Osteoblast (primary cell): ENCODE results near the gene SH3BGRL. TPM values are rescaled to one million over a fixed set of nuclear protein-coding genes. Genes with fewer than 3 reads are reported as not detected.

Experiments used
- DNase-seq: peaks from one replicate; pipeline ENCODE4 v3.0.0; 2011; ENCODE audit warnings: low spot score, mixed read lengths; ENCODE audit not compliant: insufficient read length; ENCODE audit errors: missing footprints
- H2AFZ ChIP-seq: 2 replicates; pipeline ENCODE4 v1.6.0; 2011; ENCODE audit warnings: mild to moderate bottlenecking, low read length
- H3K27ac ChIP-seq: 2 replicates; pipeline ENCODE4 v1.5.1; 2011; ENCODE audit warnings: mild to moderate bottlenecking, low read depth, low read length, moderate library complexity
- H3K27me3 ChIP-seq: 2 replicates; pipeline ENCODE4 v1.6.0; 2012; ENCODE audit warnings: mild to moderate bottlenecking, control low read depth, inconsistent platforms, low read length, moderate library complexity; ENCODE audit not compliant: insufficient read depth
- H3K36me3 ChIP-seq: 2 replicates; pipeline ENCODE4 v1.5.1; 2011; ENCODE audit warnings: mild to moderate bottlenecking, low read length, control low read depth, moderate library complexity; ENCODE audit not compliant: insufficient read depth
- H3K4me1 ChIP-seq: 2 replicates; pipeline ENCODE4 v1.5.1; 2011; ENCODE audit warnings: mild to moderate bottlenecking, low read length, control low read depth, moderate library complexity; ENCODE audit not compliant: insufficient read depth
- H3K4me2 ChIP-seq: 2 replicates; pipeline ENCODE4 v1.6.0; 2011; ENCODE audit warnings: mild to moderate bottlenecking, low read length; ENCODE audit not compliant: insufficient read depth
- H3K4me3 ChIP-seq: fragments of 200-600 bp; sonication (generic); 3 replicates; pipeline ENCODE4 v1.5.1; 2012; ENCODE audit warnings: mild to moderate bottlenecking, low read length, inconsistent platforms; ENCODE audit not compliant: insufficient read depth
- H3K79me2 ChIP-seq: 2 replicates; pipeline ENCODE4 v1.6.0; 2012; ENCODE audit warnings: mild to moderate bottlenecking, low read length, control low read depth, inconsistent platforms; ENCODE audit not compliant: insufficient read depth
- H3K9me3 ChIP-seq: 2 replicates; pipeline ENCODE4 v1.5.1; 2011; ENCODE audit warnings: low read depth, low read length, control low read depth
- H4K20me1 ChIP-seq: 2 replicates; pipeline ENCODE4 v1.6.0; 2012; ENCODE audit warnings: mild to moderate bottlenecking, low read length, control low read depth; ENCODE audit not compliant: insufficient read depth
- CTCF ChIP-seq: IDR thresholded peaks from 2 replicates; pipeline ENCODE4 v1.5.1; 2011; ENCODE audit warnings: mild to moderate bottlenecking, low read depth, low read length, moderate library complexity; ENCODE audit errors: extremely low read depth
- total RNA-seq: library from RNA; depleted of rRNA; stranded (reverse); fragments of >200 nt; gene quantifications from 2 replicates; pipeline ENCODE4 v1.2.3, GENCODE V29; 2012

SH3BGRL gene
- total RNA-seq, 1 donor, result 94.1 TPM

DNA sequence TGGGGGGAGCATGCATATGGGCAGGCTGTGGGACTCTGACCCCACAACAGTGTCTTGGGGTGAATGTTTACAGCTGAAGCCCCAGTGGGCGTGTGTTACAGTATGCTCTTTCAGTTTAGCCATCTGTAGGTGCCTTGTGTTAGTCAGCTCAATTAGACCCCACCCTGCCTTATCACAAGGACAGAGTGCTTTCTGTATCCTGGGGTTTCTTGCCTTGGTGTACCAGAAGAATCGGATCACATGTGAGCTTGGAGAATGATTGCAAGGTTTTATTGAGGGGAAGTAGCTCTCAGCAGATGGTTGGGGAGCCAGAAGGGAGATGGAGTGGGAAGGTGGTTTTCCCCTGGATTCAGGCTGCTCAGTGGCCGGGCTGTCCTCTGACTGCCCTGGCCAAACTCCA is 27.3 kb downstream of the SH3BGRL start:
- no peak for TF ChIP-seq CTCF
- Histone ChIP-seq H3K79me2 (no peaks in the 10 kb centered on the region), H3K4me3 (no peak overlapping the region), H3K27ac (no peak overlapping the region), H3K9me3 (no peaks in the 10 kb centered on the region), H3K36me3 (no peaks in the 10 kb centered on the region), H3K4me2 (no peak overlapping the region), H2AFZ (no peak overlapping the region), H4K20me1 (peaks cover 6% of the 10 kb centered on the region), H3K27me3 (no peaks in the 10 kb centered on the region), H3K4me1 (no peaks in the 10 kb centered on the region)
- DNase-seq, result no peak

- TF ChIP-seq CTCF, result no peak
- H3K4me2 ChIP-seq, result no peak overlapping the region
- no peak overlapping the region for H3K4me3 ChIP-seq
- H3K36me3 ChIP-seq, result no peaks in the 10 kb centered on the region
- H3K9me3 ChIP-seq, result no peaks in the 10 kb centered on the region
- H3K4me1 ChIP-seq, result no peaks in the 10 kb centered on the region
- DNase-seq, result no peak
- no peaks in the 10 kb centered on the region for H3K79me2 ChIP-seq
- no peak overlapping the region for H3K27ac ChIP-seq
- peaks cover 6% of the 10 kb centered on the region for H4K20me1 ChIP-seq
- no peak overlapping the region for H2AFZ ChIP-seq
- H3K27me3 ChIP-seq, result no peaks in the 10 kb centered on the region
These were observed 28.0 kb downstream of the SH3BGRL start for GRCh38 chrX:81229901-81230300.

- TF ChIP-seq CTCF, result no peak
- Histone ChIP-seq H3K4me1 (no peaks in the 10 kb centered on the region), H3K27me3 (no peaks in the 10 kb centered on the region), H3K36me3 (no peaks in the 10 kb centered on the region), H3K4me3 (no peak overlapping the region), H3K27ac (no peak overlapping the region), H3K79me2 (no peaks in the 10 kb centered on the region), H2AFZ (no peak overlapping the region), H4K20me1 (peaks cover 6% of the 10 kb centered on the region), H3K4me2 (no peak overlapping the region), H3K9me3 (no peaks in the 10 kb centered on the region)
- DNase-seq, result no peak
These were observed 29.6 kb downstream of the SH3BGRL start for GRCh38 chrX:81231476-81231875.

DNA sequence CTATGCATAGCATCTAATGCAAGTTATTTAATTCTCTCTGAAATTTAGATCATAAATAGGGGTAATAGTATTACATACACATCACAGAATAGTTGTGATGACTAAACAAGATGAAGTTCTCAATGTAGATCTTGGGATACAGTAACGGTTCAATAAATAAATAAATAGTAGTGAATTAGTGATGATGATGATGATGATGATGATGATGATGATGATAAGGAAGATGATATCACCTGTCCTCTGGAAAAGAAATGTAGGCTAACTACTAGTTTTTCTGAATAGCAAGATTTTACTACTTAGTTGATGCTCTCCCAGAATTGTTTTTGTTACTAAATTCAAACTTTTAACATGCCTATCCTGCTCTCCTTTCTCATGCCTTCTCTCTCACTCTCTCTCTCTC is 30.3 kb downstream of the SH3BGRL start:
- H3K9me3 ChIP-seq, result no peaks in the 10 kb centered on the region
- peaks cover 6% of the 10 kb centered on the region for H4K20me1 ChIP-seq
- H3K36me3 ChIP-seq, result no peaks in the 10 kb centered on the region
- H3K4me1 ChIP-seq, result no peaks in the 10 kb centered on the region
- no peak overlapping the region for H2AFZ ChIP-seq
- H3K27me3 ChIP-seq, result no peaks in the 10 kb centered on the region
- H3K79me2 ChIP-seq, result no peaks in the 10 kb centered on the region
- no peak overlapping the region for H3K4me3 ChIP-seq
- no peak for DNase-seq
- TF ChIP-seq CTCF, result no peak
- no peak overlapping the region for H3K4me2 ChIP-seq
- no peak overlapping the region for H3K27ac ChIP-seq
